RKO (cell line): ENCODE measurements around the gene UGGT2.
"Not testable (repeated sequence)": the region's sequence is repeated elsewhere in the genome, so short reads cannot be mapped to it uniquely, and the experiment has no call there.

Experiments
- DNase-seq: peaks from one replicate; pipeline ENCODE4 v3.0.0-alpha.2; 2016; ENCODE audit warnings: low spot score

The UGGT2 gene

GRCh38 chr13:95793018-95793555 is 260.1 kb downstream of the UGGT2 start:
- DNase-seq, result no peak

GRCh38 chr13:95791084-95791722 is 262.0 kb downstream of the UGGT2 start:
- no peak for DNase-seq

GRCh38 chr13:95789315-95789714 is 263.9 kb downstream of the UGGT2 start:
- not testable (repeated sequence) for DNase-seq

GRCh38 chr13:95788100-95788463 is 265.1 kb downstream of the UGGT2 start:
- DNase-seq, result no peak

GRCh38 chr13:95787356-95788099 is 265.7 kb downstream of the UGGT2 start:
- no peak for DNase-seq

GRCh38 chr13:95784900-95785290 is 268.3 kb downstream of the UGGT2 start:
- no peak for DNase-seq

- DNase-seq, result peak; percentile 19
Measured at GRCh38 chr13:95784161-95784899, 268.9 kb downstream of the UGGT2 start.

GRCh38 chr13:95783747-95784146 is 269.5 kb downstream of the UGGT2 start:
- DNase-seq, result no peak

- not testable (repeated sequence) for DNase-seq
Measured at GRCh38 chr13:95781940-95782339, 271.3 kb downstream of the UGGT2 start.

GRCh38 chr13:95781016-95781415 is 272.2 kb downstream of the UGGT2 start:
- DNase-seq, result no peak

- no peak for DNase-seq
Measured at GRCh38 chr13:95779522-95779921, 273.7 kb downstream of the UGGT2 start.

- no peak for DNase-seq
Measured at GRCh38 chr13:95771905-95772304, 281.3 kb downstream of the UGGT2 start.

GRCh38 chr13:95763601-95764000 is 289.6 kb downstream of the UGGT2 start:
- DNase-seq, result no peak

GRCh38 chr13:95762626-95763025 is 290.6 kb downstream of the UGGT2 start:
- DNase-seq, result not testable (repeated sequence)

- DNase-seq, result no peak
Measured at GRCh38 chr13:95756072-95756471, 297.1 kb downstream of the UGGT2 start.

GRCh38 chr13:95754069-95754468 is 299.1 kb downstream of the UGGT2 start:
- DNase-seq, result no peak

- DNase-seq, result no peak
Measured at GRCh38 chr13:95752677-95753076, 300.5 kb downstream of the UGGT2 start.
